ENCODE measurements around the gene MME.

Gene MME

DNA sequence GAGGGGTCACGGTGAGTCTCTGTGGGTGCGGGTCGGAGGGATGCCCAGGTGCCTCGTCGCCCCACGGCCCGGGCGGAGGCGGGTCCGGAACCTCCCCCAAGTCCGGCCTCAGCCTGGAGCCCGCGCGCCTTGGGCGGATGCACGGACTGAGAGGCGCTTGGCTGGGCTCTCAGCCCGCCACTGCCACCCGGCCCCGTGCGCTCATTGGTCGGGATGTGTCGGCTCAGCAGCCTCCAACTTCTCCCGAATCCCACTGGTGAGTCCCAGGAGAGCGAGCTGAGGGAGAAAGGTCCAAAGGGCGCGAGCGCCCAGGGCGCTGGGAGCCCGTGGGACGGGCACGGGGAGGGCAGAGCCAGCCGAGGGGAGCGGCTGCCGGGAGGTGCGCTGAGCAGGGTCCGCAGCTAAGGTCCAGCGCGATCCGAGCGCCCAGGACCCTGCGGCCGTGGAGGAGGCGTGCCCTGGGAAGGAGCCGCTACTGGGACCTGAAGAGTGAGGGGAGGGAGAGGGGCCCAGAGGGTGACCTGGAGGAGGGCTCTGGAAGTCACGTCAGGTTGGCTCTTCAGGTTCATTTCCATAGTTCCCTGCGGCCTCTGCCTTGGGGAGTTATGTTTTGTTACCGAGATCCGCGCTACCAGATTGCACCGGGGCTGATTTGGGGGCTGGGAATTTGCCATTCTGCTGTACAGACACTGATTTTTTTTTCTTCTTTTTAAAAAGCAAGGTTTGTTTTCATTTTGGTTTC lies at the start of gene MME:
Gene MME, plus strand, starts transcription at position 574 of the 742 bp plus-strand sequence. CDS start 3,849 bp downstream, outside the sequence.
- in situ Hi-C loops (cut with HindIII; ENCODE audit: low pct_ligation_motif_present, low pct_unique_long_range_greater_than_20kb, low sequenced_read_pairs), result no loop called here
- peak; percentile 26 for DNase-seq

- DNase-seq, result no peak
Measured at GRCh38 chr3:155031186-155031585, 48.9 kb upstream of the MME start.

DNA sequence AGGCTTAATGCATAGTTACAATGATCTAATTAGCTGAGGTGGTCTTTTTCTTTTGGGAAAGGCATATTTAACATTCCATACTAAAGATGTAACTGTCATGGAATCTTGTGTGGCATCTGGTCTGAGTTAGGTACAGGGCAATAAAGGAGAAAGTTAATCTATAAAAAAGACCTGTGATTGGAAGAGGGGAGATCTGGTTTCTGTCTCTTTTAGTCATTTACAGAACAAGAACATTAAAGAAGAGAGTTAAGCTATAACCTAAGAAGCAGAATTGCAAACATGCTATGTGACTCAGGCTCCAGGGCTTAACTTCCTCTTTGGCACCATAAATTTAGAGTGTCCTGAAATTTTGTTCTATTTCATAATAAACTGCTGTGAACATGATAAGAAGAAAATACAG lies 47.2 kb upstream of the MME start:
- in situ Hi-C loops (cut with HindIII; ENCODE audit: low pct_ligation_motif_present, low pct_unique_long_range_greater_than_20kb, low sequenced_read_pairs), result no loop called here
- DNase-seq, result no peak

More at GRCh38 chr3:155031186-155031585, 48.9 kb upstream of the MME start:
- in situ Hi-C loops (cut with HindIII; ENCODE audit: low pct_ligation_motif_present, low pct_unique_long_range_greater_than_20kb, low sequenced_read_pairs), result no loop called here

DNA sequence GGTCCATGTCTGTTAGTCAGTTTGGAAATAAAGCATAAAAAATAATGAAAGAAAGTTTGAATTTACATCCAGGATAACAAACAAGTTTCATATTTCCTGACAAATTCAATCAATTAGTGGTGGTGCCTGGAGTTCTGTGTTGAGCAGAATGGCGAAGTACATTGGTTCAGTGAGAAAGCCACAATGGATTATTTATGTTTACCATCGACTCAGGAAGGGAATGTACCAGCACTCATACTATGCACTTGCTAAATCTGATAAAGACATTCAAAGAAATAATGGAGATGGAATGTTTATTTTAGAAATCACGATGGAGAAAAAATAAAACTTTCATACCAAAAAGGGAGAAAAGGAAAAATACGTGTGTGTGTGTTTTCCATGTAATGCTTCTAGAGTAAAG lies 45.3 kb upstream of the MME start:
- in situ Hi-C loops (cut with HindIII; ENCODE audit: low pct_ligation_motif_present, low pct_unique_long_range_greater_than_20kb, low sequenced_read_pairs), result no loop called here
- DNase-seq, result no peak

DNA sequence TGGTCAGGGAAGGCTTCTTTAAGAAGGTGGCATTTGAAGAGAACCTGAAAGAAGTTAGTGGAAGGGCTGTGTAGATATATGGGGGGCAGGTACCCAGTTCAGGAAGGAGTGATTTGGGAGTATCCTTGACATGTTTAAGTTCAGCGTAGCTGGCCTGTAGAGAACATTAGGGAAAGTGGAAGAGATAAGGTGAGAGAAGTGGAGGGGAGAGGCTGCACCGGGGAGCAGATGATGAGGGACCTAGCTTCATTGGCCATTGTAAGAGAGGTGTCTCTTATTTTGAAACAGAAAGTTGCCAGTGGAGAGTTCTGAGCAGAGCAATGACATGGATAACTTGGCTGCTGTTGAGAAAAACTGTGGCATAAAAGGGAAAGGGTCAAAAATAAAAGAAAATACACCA lies 44.6 kb upstream of the MME start:
- in situ Hi-C loops (cut with HindIII; ENCODE audit: low pct_ligation_motif_present, low pct_unique_long_range_greater_than_20kb, low sequenced_read_pairs), result no loop called here
- DNase-seq, result no peak

DNA sequence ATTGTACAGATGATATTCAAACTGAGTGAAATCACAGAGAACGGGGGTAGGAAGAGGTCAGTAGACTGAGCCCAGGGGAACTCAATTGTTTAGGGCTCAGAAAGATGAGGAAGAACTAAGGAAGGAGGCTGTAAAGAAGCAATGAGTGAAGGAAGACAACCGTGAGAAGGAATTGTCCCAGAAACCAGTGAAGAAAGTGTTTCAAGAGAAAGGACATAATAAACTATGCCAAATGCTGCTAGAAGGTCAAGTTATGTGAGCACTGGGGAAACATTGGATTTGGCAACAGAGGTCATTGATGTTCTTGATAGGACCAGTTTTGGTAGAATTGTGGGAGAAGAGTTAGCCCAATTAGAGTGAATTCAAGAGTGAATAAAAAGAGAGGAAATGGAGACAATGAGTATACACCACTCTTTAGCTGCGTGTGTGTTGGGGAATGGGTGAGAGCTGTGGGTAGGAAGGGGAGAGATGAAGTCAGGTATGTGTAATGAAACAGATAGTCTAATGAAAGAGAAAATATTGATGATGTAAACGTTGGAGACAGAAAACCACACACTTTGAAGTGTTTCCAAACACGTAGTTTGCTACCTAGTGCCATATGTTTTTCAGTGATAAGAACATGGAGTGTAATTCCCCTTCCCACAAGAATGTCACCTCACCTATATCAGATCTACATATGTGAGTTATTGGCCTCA lies 42.5 kb upstream of the MME start:
- in situ Hi-C loops (cut with HindIII; ENCODE audit: low pct_ligation_motif_present, low pct_unique_long_range_greater_than_20kb, low sequenced_read_pairs), result no loop called here
- DNase-seq, result no peak

GRCh38 chr3:155038203-155038554 lies 41.9 kb upstream of the MME start:
- in situ Hi-C loops (cut with HindIII; ENCODE audit: low pct_ligation_motif_present, low pct_unique_long_range_greater_than_20kb, low sequenced_read_pairs), result no loop called here
- no peak for DNase-seq

DNA sequence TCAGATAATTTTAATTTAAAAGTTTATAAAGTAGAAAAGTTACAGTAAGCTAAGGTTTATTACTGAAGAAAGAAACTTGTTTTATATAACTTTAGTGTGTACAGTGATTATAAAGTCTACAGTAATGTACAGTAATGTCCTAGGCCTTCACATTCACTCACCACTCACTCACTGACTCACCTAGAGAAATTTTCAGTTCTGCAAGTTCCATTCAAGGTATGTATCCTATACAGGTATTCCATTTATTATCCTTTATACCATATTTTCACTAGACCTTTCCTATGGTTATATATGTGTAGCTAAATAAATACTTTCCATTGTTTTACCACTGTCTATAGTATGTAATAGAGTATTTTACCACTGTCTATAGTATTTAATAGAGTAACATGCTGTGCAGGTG lies 33.2 kb upstream of the MME start:
- in situ Hi-C loops (cut with HindIII; ENCODE audit: low pct_ligation_motif_present, low pct_unique_long_range_greater_than_20kb, low sequenced_read_pairs), result no loop called here
- DNase-seq, result no peak

DNA sequence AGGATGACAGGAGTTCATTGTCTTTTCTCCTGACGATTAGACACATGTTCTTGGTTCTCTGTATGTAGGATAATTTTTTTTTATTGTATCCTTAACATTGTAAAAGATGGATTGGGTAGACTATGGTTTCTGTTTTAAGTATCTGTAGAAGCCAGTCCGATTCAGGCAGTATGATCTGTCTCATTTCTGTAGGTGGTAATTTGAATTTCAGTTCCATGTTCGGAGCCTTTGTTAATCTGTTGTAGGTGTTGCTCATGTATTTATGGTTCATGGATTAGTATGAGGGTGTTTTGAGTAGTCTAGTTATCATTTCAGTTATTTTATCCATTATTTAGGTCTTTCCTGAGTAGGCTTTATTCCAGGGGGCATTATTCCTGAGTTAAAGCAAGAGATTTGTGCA lies 32.4 kb upstream of the MME start:
- no peak for DNase-seq
- in situ Hi-C loops (cut with HindIII; ENCODE audit: low pct_ligation_motif_present, low pct_unique_long_range_greater_than_20kb, low sequenced_read_pairs), result no loop called here

DNA sequence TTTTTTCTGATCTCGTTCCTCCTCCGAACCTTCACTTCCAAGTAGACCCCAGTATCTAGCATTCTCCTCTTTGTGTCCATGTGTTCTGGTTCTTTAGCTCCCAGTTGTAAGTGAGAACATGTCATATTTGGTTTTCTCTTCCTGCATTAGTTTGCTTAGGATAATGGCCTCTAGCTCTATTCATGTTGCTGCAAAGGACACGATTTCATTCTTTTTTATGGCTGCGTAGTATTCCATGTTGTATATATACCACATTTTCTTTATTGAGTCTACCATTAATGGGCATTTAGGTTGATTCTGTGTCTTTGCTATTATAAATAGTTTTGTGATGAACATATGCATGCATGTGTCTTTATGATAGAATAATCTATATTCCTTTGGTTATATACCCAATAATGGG lies 30.2 kb upstream of the MME start:
- in situ Hi-C loops (cut with HindIII; ENCODE audit: low pct_ligation_motif_present, low pct_unique_long_range_greater_than_20kb, low sequenced_read_pairs), result no loop called here
- DNase-seq, result no peak

DNA sequence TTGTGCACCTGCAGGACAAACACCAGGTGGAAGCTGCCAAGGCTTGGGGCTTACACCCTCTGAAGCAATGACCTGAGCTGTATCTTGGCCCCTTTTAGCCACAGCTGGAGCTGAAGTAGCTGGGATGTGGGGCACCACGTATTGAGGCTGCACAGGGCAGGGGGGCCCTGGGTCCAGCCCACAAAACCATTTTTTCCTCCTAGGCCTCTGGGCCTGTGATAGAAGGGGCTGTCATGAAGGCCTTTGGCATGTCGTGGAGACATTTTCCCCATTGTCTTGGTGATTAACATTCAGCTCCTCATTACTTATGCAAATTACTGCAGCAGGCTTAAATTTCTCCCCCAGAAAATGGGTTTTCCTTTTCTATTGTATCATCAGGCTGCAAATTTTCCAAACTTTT lies 27.6 kb upstream of the MME start:
- no peak for DNase-seq
- in situ Hi-C loops (cut with HindIII; ENCODE audit: low pct_ligation_motif_present, low pct_unique_long_range_greater_than_20kb, low sequenced_read_pairs), result no loop called here

DNA sequence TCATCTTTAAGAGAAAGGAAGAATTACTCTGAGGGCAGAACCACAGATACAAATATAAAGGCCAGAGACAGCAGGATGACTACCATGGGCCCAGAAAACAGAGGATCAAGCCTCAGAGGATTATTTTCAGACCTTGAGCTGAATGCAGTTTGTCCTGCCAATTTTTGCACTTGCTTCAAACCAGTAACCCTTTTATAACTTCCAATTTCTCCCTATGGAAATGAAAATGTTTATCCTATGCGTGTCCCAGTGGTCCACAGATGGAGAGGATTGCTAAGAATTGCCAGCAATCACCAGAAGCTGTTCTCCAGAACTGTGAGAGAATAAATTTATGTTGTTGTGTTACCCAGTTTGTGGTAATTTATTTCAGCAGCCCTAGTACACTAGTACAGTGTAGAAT lies 26.4 kb upstream of the MME start:
- in situ Hi-C loops (cut with HindIII; ENCODE audit: low pct_ligation_motif_present, low pct_unique_long_range_greater_than_20kb, low sequenced_read_pairs), result no loop called here
- DNase-seq, result no peak

GRCh38 chr3:155064920-155065319 lies 15.2 kb upstream of the MME start:
- no peak for DNase-seq
- in situ Hi-C loops (cut with HindIII; ENCODE audit: low pct_ligation_motif_present, low pct_unique_long_range_greater_than_20kb, low sequenced_read_pairs), result no loop called here

- no peak for DNase-seq
- in situ Hi-C loops (cut with HindIII; ENCODE audit: low pct_ligation_motif_present, low pct_unique_long_range_greater_than_20kb, low sequenced_read_pairs), result no loop called here
Measured at GRCh38 chr3:155065537-155065936, 14.6 kb upstream of the MME start.

DNA sequence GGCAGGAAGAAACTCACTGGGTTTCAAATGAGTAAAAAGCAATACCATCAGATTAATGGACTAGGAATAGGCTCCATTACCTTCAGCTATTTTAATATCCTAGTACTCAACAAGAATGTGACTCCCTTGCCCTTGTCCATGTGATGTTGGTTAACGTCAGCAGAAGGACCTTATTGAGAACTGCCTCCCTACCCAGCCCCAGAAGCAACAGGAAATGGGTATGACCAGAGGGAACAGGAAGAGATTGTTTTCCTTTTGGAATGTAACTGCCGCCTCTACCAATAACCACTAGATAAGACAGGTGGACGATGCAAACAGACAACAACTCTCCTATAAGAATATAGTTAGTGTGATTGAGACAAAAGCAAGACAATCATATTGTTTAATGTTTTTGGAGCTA lies 10.4 kb upstream of the MME start:
- DNase-seq, result no peak
- in situ Hi-C loops (cut with HindIII; ENCODE audit: low pct_ligation_motif_present, low pct_unique_long_range_greater_than_20kb, low sequenced_read_pairs), result no loop called here

GRCh38 chr3:155070316-155070715 lies 9.8 kb upstream of the MME start:
- in situ Hi-C loops (cut with HindIII; ENCODE audit: low pct_ligation_motif_present, low pct_unique_long_range_greater_than_20kb, low sequenced_read_pairs), result no loop called here
- DNase-seq, result no peak

GRCh38 chr3:155070932-155071387 lies 9.2 kb upstream of the MME start:
- in situ Hi-C loops (cut with HindIII; ENCODE audit: low pct_ligation_motif_present, low pct_unique_long_range_greater_than_20kb, low sequenced_read_pairs), result no loop called here
- DNase-seq, result peak; percentile 48

DNA sequence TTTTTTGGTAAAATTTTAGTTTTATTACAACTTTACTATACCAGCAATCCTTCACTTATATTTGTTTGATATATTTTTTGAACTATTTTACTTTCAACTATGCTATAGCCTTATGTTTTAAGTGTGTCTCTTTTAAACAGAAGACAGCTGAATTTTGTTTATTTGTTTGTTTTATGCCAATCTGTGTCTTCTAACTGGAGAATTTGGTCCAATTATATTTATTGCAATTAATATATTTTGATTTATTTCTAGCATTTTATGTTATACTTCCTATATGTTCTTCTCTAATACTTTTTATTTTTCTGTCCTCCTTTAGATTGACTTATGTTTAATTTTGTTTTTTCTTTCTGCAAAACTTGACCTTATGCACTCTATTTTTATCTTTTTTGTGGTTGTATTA lies 4.9 kb upstream of the MME start:
- in situ Hi-C loops (cut with HindIII; ENCODE audit: low pct_ligation_motif_present, low pct_unique_long_range_greater_than_20kb, low sequenced_read_pairs), result no loop called here
- no peak for DNase-seq

GRCh38 chr3:155076888-155077287 lies 3.2 kb upstream of the MME start:
- in situ Hi-C loops (cut with HindIII; ENCODE audit: low pct_ligation_motif_present, low pct_unique_long_range_greater_than_20kb, low sequenced_read_pairs), result no loop called here
- no peak for DNase-seq

Measured in ACHN (cell line).